GM19372 (cell line): Measurements from ENCODE around the gene CRYBA4.

Source experiments
- ATAC-seq: cut with Tn5 transposase; IDR thresholded peaks from one replicate; pipeline ENCODE4 v1.9.1; 2021; ENCODE audit warnings: mild to moderate bottlenecking, low read depth, moderate library complexity; ENCODE audit not compliant: unreplicated experiment

Gene CRYBA4

GRCh38 chr22:26620197-26620596, 1.6 kb upstream of the CRYBA4 start:
- no peak for ATAC-seq

GRCh38 chr22:26623984-26624383, 2.2 kb downstream of the CRYBA4 start:
- ATAC-seq, result no peak

GRCh38 chr22:26624803-26625202, 3.0 kb downstream of the CRYBA4 start:
- no peak for ATAC-seq

- no peak for ATAC-seq
Observed at GRCh38 chr22:26629988-26630761, 8.4 kb downstream of the CRYBA4 start.

- ATAC-seq, result no peak
Observed at GRCh38 chr22:26631282-26631681, 9.5 kb downstream of the CRYBA4 start.

- no peak for ATAC-seq
Observed at GRCh38 chr22:26632422-26633155, 10.8 kb downstream of the CRYBA4 start.

- ATAC-seq, result no peak
Observed at GRCh38 chr22:26634189-26634588, 12.4 kb downstream of the CRYBA4 start.

GRCh38 chr22:26635117-26635516, 13.4 kb downstream of the CRYBA4 start:
- ATAC-seq, result no peak

GRCh38 chr22:26636296-26636695, 14.5 kb downstream of the CRYBA4 start:
- no peak for ATAC-seq

GRCh38 chr22:26642465-26643417, 21.0 kb downstream of the CRYBA4 start:
- no peak for ATAC-seq

- ATAC-seq, result no peak
Observed at GRCh38 chr22:26643418-26644100, 21.8 kb downstream of the CRYBA4 start.

GRCh38 chr22:26646158-26646557, 24.4 kb downstream of the CRYBA4 start:
- no peak for ATAC-seq

GRCh38 chr22:26648011-26648497, 26.3 kb downstream of the CRYBA4 start:
- ATAC-seq, result no peak

- no peak for ATAC-seq
Observed at GRCh38 chr22:26648528-26649388, 27.0 kb downstream of the CRYBA4 start.

- no peak for ATAC-seq
Observed at GRCh38 chr22:26650722-26651421, 29.1 kb downstream of the CRYBA4 start.

- no peak for ATAC-seq
Observed at GRCh38 chr22:26651815-26652214, 30.1 kb downstream of the CRYBA4 start.

- ATAC-seq, result peak; percentile 58
Observed at GRCh38 chr22:26656891-26657851, 35.4 kb downstream of the CRYBA4 start, which contains the start of gene MIAT. Gene MIAT, plus strand, starts transcription at chr22:26657588.
